GM21390 (cell line): ENCODE results near the gene SLC37A3.
"Not testable (repeated sequence)": the region's sequence is repeated elsewhere in the genome, so short reads cannot be mapped to it uniquely, and the experiment has no call there.

Experiments
- ATAC-seq: cut with Tn5 transposase; IDR thresholded peaks from one replicate; pipeline ENCODE4 v1.9.1; 2021; ENCODE audit not compliant: unreplicated experiment

Gene SLC37A3

DNA sequence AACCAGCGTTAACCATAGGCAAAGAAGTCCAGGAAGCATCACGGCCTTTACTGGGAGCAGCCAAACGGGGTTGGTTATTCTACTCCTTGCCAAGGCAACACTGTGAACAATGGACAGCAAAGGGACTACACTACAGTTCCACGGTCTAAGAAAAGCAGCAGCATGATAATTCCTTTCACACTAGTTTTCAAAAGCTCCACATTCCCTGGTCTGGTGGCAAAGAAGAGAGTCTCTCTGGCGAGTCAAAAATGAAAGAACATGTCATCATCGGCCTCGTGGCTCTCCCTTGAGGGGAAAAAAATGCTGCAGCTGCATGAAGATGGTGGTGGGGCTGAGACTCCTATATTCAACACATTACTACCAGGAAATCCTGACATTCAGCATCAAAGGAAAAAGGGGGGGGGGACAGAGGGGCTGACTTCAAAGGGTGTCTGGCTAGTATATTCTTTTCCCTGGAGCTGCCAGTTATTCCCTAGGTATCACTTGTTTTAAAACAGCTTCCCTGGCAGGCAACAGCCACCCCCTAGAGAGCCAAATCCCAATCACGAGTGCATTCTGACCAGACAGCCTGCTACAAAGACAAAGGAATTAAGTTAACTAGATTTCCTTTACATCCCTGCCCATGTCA lies 49.1 kb downstream of the SLC37A3 start:
- no peak for ATAC-seq

DNA sequence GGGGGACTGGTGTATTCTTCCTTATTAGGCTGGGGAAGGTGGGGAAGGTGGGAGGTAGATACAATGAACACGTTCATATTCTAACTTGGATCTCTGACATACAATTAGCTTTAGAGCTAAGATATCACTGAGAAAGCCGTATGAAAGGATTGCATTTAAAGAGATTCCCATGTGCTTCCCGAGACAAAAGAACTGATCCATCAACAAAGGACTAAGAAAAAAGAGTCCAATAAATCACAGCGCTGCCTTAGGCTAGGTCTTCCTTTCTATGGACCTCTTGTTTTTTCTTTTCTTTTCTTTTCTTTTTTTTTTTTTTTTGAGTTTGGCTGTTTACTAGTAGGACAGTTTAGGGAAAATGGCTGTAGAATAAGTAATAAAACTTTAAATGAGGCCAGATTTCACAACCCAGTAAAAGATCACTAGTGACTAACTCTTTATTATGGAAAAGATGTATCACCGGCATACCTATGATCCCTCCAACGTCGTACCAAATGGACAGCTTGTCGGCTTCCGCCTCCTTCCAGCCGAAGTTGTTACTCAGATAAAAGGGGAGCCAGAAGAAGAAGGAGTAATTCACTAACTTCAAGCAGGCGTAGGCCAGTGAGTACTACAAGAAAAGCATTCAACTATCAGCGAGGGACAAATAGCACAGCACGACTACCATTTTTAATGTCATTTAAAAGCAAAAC lies 50.0 kb downstream of the SLC37A3 start:
- ATAC-seq, result no peak

DNA sequence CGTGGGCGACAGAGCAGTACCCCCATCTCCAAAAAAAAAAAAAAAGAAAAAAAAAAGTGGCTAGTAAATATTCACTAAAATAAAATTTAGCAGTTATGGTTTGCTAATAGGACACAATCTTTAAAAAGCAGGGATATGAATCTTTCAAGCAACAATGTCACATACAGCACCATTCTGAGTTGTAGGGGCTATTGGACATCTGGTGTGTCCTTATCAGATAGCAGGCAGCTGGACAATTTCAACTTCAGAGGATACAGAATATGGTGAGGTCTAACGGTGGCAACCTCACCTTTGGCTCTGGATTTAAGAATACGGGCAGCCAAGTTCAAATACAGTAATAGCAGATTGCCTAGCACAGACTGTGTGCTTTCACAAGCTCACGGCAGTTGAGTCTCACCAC lies 51.1 kb downstream of the SLC37A3 start:
- ATAC-seq, result no peak

DNA sequence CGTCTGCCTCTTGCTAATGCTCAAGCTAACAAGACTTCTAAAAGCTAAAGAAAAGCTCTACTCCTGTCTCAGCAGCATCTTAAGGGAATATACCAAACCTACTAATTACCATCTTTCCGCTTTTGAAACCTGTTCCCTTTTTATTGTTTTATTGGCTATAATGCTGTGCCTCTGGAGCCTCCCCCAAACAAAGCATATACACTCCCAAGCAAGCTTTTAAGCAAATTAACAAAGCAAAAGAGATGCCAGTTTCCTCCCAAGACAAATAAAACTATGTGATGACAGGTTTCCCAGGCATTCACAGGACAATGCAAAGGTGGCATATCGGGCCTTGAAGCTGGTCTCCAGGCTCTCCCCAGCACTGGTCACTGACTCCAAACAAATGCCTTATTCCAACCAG lies 52.9 kb downstream of the SLC37A3 start:
- ATAC-seq, result no peak

DNA sequence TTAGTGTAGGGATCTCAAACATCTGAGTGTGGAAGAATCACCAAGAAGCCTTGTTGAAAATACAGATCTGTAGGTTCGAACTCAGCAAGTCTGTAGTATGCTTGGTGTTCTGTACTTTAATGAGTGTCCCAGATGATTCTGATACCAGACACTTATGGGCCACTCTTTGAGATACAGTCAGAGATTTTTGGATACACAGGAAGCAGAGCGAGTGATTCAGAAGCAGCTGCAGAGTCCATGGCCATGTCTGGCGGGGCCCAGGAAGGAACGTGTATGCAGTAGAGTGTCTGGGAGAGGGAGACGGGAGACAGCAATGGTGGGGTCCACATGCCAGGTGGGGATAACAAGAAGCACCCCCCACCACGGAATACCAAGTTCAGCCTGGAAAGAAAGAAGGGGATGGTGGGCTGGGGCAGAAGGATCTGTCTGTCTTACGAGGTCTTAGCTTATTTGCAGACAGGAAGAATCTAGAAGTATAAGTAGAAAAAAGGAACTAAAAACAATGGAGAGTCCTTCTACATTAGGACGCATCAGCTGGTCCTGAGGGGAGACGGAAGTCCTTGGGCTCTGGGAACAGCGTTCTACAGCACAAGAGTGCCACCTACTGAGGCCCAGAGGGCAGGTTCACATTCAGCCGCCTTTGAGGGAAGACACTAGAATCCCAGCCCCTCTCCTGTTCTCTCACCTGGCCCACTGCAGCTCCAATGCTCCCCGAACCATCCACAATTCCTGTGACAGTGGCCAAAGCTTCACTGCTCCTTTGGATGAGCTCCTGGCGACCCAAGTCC lies 55.4 kb downstream of the SLC37A3 start:
- ATAC-seq, result no peak

DNA sequence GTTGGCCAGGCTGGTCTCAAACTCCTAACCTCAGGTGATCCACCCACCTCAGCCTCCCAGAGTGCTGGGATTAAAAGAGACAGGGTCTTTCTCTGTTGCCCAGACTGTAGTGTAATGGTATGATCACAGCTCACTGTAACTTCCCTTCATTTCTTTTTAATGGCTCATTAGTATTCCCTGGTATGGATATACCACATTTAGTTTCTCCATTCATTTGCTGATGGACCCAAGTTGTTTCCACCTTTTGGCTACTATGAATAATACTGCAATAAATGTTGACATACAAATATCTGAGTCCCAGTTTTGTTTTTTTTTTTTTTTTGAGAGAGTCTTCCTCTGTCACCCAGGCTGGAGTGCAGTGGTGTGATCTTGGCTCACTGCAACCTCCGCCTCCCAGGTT lies 59.4 kb downstream of the SLC37A3 start:
- ATAC-seq, result not testable (repeated sequence)

DNA sequence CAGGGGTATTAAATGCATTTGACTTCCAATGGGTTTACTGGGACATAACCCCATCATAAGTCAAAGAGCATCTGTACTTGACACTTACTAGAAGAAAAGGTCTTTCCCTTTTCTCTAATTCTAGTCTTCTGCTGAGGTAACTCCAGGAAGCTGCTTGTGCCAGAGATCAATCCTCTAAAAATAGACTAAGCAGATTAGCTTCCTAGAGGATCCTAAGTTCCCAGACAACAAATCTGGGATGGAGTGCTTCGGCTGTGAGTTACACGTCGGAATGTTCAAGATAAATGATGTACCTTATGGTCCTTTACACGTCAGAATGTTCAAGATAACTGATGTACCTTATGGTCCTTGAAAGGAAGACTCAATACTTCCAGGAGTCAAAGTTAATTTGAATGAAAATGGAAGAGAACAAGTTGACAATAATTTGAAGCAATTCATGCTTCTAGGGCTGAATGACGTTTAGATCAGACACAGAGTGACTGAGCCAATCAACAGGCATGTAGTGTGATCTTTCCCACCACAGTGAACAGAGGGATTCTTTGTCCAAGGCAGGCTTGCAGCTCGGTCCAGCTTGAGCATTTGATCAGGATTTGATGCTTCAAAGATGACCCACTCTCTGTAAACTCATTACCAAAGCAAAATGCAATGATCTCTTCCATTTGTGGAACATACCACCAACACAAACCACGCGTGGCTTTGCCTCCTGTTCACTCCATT lies 63.8 kb downstream of the SLC37A3 start:
- ATAC-seq, result no peak

DNA sequence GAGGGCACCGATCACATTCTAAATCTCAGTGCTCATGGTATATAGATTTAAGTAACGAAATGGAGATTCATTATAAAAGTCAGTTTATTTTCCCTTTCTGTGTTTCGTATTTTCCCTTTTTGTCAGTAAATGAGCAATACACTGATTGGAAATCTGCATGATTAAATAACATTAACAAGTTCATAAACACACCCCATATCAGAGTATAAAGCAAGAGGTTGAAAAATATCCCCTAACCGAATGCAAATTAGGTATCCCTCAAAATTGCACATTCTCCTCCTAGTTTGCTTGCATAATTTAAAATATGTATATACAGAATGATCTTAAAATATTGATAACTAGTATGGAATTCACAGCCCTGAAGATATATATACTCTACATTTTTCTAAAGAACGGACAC lies 64.6 kb downstream of the SLC37A3 start:
- no peak for ATAC-seq

DNA sequence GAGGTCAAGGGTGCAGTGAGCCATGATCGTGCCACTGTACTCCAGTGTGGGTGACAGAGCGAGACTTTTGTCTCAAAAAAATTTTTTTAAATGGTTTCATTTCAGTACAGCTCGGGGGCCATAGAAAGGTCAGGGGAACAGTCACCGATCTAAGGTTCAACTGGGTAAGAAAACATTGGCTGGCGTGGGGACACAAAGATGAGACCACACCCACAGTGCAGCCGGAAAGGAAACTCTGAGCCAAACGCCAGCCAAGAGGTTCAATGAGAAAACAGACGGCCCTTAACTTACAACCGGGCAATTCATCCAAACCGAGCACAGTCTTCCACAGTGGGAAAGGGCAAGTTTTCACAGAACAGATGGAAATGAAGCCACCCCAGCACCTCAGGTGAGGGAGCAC lies 65.1 kb downstream of the SLC37A3 start:
- ATAC-seq, result no peak

DNA sequence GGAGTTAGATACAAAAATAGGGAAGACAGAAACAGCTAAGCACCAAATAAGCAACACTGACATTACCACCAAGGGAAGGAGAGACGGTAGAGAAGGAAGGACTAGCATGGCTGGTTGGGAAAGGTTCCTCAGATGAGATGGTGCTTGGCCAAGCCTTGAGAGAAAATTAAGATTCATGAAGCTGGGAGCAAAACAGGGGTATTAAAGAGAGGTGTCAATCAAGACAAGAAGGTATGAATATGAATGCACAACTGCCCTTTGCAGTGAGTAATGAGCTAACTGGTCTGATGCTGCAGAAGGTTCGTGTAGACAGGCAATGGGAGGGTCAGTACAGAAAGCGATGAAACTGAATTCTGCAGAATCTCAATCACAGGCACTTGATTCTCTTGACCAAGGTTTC lies 67.7 kb downstream of the SLC37A3 start:
- ATAC-seq, result no peak

DNA sequence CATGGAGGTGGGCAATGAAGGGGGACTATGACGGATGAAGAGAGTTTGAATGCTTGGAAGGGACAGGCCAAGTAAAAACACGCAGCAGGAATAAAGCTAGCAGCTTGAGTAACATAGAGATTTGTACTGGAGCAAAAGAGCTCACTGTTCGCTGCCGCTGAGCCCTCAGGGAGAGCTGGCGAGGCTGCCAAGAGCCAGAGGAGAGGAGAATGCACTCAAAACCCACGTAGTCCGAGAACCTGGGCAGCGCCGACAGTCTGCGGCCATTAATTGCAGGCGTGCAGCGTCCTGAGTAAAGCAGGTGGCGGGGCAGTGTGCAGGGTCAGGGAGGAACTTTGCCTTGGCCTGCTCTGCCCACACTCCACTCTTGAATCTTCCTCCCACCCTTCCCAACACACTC lies 68.2 kb downstream of the SLC37A3 start:
- ATAC-seq, result no peak

DNA sequence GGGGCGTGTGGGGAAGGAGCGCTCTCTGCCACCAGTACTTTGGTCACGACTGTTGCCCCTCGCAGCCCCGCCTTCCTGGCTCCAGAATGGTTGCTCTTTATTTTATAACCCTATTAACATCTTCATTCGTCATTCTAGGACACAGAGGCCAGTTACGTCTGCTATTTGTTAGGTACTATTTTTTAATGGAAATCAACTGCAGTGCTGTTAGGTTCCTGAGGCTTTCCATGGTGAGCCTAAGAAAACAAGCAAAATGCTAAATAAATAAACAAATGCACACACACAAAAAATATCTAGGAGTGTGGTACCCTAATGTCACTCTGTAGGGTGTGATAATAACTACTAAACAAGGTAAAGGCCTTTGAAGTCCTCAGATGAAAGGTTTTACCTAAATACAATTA lies 71.1 kb downstream of the SLC37A3 start:
- no peak for ATAC-seq

DNA sequence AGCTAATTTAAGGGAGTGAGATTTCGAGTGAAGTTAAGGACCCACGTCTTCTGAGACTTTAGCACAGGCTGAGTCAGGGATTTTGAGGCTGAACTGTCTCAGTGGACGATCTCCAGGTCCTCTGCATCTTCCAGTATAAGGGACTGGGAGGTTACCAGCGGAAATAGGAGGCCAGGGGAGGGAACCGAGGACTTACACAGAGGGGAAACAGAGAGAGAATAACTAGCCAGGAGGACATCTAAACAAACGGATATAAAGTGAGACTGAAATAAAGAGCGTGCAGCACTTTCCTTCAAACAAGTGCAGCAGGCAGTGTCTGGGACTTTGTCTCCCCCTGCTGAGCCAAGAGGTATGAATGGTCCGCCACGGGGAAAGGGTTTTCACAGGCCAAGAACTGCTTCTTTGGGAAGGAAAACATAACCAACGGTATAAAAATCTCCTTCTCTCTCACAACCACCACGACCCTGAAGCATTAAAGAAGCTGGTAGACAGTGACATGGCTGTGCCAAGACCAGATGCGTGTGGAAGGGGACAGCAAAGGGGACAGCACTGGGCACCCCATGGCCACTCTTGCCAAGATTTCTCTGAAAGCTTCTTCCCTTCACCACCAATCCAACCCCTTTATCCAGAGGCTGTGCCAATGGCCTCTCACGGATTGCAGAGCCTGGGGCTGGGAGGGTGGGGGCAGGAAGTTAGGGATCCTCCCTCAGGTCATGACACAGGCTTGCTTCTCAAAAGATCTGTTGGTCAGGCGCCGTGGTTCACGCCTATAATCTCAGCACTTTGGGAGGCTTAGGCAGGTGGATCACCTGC lies 72.0 kb downstream of the SLC37A3 start:
- ATAC-seq, result no peak

DNA sequence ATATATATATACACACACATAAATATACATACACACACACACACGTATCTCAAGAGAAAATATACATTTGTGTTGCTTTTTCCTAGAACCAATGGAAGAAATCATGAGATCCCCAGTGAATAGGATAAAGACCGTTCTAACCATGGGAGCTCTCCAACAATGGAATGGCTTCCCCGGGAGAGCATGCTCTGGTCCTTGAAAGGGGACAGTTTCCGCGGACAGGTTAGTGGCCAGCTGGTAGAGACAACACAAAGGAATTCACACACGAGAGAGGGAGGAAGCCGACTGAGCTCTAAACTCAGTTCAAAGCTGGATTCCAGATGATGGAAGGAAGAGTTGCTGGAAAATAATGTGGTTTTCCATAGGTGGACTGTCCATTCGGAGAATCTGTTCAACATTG lies 72.7 kb downstream of the SLC37A3 start:
- no peak for ATAC-seq

DNA sequence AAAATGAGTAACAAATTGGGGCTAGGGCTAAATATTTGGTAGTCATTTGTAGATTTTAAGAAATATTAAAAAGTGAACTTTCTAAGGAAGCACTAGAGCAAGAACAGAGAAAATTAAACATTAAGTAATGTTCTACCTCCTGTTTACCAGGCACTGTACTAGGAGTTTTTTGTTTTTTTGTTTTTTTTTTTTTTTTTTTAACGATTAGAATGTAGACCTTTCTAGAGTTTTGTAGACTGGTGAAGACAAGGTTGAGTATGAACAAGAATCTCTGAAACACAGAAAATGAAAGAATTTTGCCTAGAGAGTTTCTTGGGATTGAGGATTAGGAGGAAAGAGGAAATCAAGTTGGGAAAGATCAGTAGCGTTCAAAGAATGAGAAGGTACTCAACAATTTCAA lies 73.6 kb downstream of the SLC37A3 start:
- ATAC-seq, result no peak

DNA sequence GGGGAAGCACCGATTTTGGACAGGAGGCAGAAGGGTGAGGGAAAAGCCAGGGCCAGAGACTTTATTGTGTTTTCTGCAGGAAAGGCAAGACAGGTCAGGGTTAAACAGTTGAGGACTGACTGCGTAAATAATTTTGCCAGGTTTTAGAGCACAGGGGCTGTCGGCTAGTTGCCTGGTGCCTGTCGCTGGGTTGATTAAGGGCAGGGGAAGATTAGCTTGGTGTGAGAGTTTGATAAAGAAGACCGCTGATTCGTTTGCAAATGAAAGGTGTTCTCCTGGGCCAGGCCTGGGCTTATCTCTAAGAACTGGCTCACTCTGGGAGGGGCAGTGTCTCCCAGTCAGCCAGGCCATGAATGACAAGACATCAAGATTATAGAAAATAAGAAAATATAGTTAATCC lies 75.6 kb downstream of the SLC37A3 start:
- no peak for ATAC-seq

DNA sequence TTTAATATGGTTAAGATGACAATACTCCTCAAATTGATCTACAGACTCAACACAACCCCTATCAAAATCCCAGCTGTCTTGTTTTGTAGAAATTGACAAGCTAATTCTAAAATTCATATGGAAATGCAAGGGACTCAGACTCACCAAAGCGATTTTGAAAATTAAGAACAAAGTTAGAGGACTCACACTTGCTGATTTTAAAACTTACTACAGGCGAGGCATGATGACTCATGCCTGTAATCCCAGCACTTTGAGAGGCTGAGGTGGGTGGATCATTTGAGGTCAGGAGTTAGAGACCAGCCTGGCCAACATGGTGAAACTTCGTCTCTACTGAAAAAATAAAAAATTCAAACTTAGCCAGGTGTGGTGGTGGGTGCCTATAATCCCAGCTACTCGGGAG lies 78.3 kb downstream of the SLC37A3 start:
- ATAC-seq, result not testable (repeated sequence)

DNA sequence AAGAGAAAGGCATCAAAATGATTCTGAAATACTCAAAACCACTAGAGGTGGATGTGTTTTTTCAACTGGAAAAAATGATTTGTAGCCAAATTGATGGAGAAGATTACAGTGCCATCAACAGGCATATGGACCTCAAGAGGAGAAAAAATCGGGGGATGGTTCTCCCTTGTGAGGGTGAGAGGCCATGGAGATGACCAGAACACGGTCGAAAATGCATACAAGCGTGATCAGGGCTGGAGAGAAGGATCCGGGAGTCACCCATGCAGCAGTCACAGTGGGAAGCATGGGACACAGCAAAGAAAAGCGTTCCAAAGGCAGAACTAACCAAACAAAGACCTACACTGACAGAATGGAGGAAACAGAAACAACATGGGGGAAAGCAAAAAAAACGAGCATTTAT lies 80.3 kb downstream of the SLC37A3 start:
- no peak for ATAC-seq

DNA sequence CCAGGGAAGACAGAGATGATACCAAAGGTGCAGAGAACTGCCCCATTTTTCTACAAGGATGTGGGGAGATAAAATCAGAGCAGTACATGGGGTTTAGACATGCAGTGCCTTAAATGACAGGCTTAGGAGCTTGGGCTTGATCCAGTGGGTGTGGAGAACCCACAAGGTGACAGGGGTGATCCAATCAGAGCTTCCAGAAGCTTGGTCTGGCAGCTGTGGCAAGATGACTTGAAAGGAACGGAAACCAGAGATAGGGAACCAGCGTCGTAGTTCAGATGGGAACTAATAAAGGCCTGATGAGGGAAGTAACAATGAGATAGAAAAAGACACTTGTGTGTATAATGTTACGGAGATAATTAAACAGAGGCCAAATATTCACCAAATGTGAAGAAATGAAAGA lies 80.7 kb downstream of the SLC37A3 start:
- no peak for ATAC-seq

DNA sequence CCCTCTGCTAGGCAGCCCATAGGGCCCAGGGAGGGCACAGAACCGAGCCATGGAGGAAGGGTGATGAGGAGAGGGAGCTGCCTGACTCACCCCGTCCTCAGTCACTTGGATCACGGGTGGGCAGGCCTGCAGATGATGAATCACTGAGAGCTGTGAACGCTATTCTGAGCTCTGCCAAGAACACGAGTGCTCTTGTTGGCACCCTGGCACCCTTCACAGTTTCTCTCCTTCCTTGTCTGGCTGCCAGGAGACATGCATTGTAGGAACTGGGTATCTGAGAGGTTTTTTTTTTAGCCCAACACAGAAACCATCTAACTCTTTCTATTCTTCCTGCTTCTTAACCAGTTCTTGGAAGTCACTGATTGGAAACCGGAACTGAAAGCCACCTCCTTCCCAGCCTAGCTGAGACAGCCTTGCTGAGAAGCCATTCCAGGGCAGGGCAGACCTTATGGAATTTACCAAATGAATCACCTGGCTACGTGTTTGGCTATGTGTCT lies 82.1 kb downstream of the SLC37A3 start:
- no peak for ATAC-seq
